ENCODE results near the gene VSTM2A.

DNA sequence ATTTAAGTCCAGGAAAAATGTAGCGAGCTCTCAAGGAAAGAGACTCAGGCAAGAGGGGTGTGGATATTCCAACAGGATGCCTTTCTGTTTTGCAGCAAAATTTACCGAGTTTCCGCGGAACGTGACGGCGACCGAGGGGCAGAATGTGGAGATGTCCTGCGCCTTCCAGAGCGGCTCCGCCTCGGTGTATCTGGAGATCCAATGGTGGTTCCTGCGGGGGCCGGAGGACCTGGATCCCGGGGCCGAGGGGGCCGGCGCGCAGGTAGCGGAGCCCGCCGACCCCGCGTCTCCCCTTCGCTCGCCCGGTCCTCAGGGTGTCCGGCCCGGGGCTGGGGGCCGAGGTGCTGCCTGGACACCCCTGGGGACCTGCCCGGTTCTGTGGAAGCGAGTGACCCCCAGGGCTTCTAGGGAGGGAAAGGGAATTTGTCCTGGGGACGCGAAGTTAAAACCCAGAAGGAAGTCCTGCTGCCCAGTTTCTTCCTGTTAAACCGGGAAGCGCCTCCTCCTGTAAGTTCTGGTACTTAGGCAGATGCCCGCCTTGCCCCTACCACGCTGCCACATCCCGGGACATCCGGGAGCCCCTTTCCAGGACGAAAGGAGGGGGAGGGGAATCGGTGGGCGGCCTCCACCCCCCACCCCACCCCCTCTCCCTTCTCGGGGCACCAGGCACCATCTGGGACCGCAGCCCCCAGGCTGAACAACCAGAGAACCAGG lies 2.5 kb downstream of the VSTM2A start:
- TF ChIP-seq, protein P1, sequence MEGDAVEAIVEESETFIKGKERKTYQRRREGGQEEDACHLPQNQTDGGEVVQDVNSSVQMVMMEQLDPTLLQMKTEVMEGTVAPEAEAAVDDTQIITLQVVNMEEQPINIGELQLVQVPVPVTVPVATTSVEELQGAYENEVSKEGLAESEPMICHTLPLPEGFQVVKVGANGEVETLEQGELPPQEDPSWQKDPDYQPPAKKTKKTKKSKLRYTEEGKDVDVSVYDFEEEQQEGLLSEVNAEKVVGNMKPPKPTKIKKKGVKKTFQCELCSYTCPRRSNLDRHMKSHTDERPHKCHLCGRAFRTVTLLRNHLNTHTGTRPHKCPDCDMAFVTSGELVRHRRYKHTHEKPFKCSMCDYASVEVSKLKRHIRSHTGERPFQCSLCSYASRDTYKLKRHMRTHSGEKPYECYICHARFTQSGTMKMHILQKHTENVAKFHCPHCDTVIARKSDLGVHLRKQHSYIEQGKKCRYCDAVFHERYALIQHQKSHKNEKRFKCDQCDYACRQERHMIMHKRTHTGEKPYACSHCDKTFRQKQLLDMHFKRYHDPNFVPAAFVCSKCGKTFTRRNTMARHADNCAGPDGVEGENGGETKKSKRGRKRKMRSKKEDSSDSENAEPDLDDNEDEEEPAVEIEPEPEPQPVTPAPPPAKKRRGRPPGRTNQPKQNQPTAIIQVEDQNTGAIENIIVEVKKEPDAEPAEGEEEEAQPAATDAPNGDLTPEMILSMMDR (IDR thresholded peaks at IDR 0.05) = no peak
- TF ChIP-seq POLR2A (IDR thresholded peaks at IDR 0.05) = no peak
- TF ChIP-seq POLR2AphosphoS5 (IDR thresholded peaks at IDR 0.05) = no peak
- no peak for TF ChIP-seq EP300 (IDR thresholded peaks at IDR 0.05; ENCODE audit: low read depth)

Data from transverse colon (tissue), 4 donors.